CD4-positive, alpha-beta T cell treated with Interleukin-15 for 1 hour (primary cell): ENCODE data around the gene NCOA5.
A peak's percentile ranks its signal among the peaks of the same experiment; 100 is the strongest.

Source experiments
- DNase-seq: peaks from one replicate; pipeline ENCODE4 v3.0.0-alpha.2; 2020

Gene NCOA5

DNA sequence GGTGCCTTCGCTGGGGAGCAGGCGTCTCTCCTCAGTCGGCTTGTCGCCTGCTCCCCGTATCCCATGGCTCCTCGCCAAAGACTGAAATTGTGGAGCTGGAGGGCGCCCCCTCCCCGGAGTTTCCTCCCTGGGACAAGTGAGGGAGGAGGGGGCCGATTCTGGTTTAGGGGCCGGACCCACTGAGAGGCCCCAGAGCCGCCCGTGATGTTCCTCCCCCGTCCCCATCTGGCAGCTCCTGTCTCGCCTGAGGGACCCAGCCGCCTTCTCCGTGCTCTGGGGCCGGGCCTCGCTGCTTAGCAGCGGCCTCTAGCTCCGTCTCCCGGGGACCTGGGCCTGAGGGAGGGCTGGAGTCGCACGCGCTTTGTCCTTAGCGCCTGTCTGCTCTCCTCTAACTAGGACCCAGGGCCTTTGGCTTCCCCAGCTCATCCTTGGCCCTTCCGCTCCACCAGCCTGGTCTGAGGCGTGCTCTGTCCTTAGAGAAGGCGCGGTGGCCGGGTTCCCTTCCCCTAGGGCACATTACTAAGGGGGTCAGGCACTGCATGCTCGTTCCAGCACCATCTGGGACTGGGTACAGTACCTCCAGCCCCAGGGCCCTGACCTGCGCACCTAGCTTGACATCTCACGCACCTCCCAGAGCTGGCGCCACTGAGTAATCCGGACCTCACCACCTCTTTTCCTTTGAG, 31.0 kb downstream of the NCOA5 start:
- DNase-seq, result no peak

DNA sequence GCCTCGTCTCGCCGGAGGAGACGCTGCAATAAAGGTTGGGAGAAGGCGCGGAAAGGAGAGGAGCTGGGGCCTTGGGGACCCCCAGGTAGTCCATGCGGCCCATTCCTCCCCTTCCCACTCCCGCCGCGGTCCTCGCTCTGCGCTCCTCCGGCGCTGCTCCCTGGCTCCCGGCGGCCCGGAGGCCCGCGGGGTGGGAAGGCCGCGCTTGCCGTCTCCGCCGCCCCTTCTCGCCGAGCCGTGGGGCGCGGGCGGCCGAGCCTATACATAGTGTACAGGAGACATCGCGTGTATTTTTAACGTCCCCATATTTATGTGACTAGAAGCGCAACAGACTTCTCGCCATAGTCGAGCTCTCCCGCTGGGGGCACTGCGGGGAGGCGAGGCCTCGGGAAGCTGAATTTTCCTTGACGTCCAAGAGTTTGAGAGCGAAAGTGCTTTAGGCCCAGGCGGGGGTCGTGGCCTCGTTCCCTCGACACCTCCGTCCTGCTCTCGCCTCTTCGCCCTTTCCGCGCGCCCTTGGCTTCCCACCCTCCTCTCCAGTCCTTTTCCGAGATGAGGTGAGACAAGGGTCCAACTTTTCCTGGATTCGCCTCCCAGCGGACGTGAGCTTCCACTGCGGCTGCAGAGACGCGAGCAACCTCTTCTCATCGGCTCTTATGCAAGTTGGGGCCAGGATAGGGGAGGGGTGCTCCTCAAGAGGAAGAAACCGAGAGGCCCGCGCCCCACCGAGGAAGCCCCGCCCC, 31.7 kb downstream of the NCOA5 start:
- DNase-seq, result peak; percentile 43

GRCh38 chr20:46056970-46057855, 32.5 kb downstream of the NCOA5 start:
- DNase-seq, result no peak

- no peak for DNase-seq
Measured at GRCh38 chr20:46056027-46056833, 33.5 kb downstream of the NCOA5 start.

DNA sequence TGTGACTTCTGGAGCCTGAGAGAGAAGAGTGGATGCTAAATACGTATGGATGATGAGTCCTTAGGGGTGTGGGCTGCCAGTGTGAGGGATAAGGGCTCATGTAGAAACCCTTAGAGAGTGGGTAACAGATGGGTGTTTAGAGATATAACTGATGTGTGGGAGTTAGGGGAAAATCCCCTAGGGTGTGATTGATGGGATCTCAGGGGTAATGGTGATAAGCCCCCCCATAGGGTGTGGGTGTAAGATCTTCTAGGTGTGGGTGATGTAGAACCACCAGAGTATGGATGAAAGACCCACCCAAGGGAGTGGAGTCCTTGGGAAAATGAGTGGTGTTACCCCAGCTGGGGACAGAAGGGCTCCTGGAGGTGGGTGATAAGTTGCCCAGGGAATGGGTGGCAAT, 34.5 kb downstream of the NCOA5 start:
- no peak for DNase-seq

- no peak for DNase-seq
Measured at GRCh38 chr20:46054606-46055005, 35.2 kb downstream of the NCOA5 start.

- no peak for DNase-seq
Measured at GRCh38 chr20:46053416-46053815, 36.3 kb downstream of the NCOA5 start.

- no peak for DNase-seq
Measured at GRCh38 chr20:46051556-46052308, 38.0 kb downstream of the NCOA5 start.

GRCh38 chr20:46050885-46051284, 38.9 kb downstream of the NCOA5 start:
- no peak for DNase-seq

DNA sequence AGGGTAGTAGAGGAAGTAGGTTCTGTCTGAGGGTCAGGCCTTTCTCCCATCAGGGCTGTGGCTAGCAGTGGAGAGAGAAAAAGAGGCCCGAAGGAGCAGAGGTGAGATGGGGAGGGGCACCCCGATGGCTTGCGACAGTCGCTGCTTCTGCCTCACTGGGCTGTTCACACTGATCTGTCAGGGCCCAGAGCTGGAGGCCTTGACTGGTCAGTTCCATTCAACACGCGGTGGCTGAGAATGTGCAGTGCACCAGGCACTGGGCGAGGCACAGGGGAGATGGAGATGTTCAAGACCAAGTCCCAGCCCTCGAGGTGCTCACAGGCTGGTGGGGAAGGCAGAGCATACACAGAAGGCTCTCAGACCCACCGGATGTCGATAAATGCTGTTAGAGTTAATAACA, 39.3 kb downstream of the NCOA5 start:
- DNase-seq, result no peak

DNA sequence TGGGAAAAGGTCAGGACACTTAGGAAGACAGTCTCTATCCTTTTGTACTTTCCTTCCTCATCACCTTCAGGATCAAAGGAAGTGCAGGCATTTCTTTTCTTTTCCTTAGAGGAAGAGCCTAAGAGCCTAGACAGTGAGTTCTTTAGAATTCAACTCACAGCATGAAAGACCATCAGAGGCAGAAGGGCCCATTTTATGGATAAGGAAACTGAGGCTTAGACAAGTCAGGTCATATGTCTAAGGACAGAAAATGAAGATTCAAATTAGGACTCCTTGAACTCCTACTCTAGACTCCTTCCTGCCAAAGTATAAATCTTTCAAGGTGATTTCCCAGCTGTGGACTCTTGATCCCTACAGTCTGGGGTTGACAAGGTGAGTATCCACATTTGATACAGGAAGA, 39.9 kb downstream of the NCOA5 start:
- no peak for DNase-seq

DNA sequence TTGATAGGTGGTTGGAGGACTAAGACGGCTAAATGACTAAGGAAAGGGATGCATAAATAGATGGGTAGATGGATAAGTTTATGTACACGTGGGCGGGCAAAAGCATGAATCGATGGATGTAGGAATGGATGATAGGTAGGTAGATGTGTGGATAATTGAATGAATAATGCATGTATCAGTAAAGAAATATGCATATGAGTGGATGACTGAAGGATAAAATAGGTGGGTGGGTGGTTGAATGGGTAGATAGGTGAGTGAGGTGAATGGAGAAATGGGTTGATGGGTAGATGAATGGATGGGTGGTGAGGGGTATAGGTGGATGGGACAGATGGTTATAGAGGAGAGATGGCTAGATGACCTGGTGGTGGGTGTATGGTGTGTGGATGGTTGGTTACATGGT, 40.6 kb downstream of the NCOA5 start:
- DNase-seq, result no peak

GRCh38 chr20:46047821-46048220, 41.9 kb downstream of the NCOA5 start:
- no peak for DNase-seq

- DNase-seq, result no peak
Measured at GRCh38 chr20:46046588-46047310, 43.0 kb downstream of the NCOA5 start.

GRCh38 chr20:46044896-46045295, 44.9 kb downstream of the NCOA5 start:
- no peak for DNase-seq

- DNase-seq, result no peak
Measured at GRCh38 chr20:46043556-46043955, 46.2 kb downstream of the NCOA5 start.

GRCh38 chr20:46040902-46041535, 48.7 kb downstream of the NCOA5 start:
- no peak for DNase-seq

- DNase-seq, result no peak
Measured at GRCh38 chr20:46037036-46037435, 52.7 kb downstream of the NCOA5 start.

- no peak for DNase-seq
Measured at GRCh38 chr20:46036370-46036769, 53.4 kb downstream of the NCOA5 start.

- no peak for DNase-seq
Measured at GRCh38 chr20:46035713-46036112, 54.0 kb downstream of the NCOA5 start.

DNA sequence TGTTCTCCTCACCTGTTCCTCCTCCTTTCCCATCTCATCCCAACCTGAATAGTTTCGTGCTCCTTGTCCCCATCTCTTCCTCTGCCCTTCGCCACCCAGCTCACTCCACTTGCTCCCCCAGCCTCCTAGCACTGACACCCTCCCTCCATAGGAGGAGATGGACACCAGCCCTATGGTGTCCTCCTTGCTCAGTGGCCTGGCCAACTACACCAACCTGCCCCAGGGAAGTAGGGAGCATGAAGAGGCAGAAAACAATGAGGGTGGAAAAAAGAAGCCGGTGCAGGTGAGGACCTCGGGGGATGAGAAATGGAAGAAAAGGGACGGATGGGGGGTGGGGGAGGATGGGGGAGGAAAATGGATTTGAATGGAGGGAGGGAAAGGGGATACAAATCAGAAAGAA, 54.5 kb downstream of the NCOA5 start:
- no peak for DNase-seq
